ENCODE results near the gene CC2D1A.

GRCh38 chr19:13942023-13942684 is 36.2 kb downstream of the CC2D1A start:
- TF ChIP-seq CTCF (conservative IDR thresholded peaks at IDR 0.05; ENCODE audit: low read length), result no peak
- no peak for TF ChIP-seq EZH2phosphoT487 (IDR thresholded peaks at IDR 0.05; ENCODE audit: borderline replicate concordance, low read depth, low read length)

Data from OCI-LY7 (cell line).